Activated naive CD8-positive, alpha-beta T cell treated with anti-CD3 and anti-CD28 coated beads, Interleukin-2, amount 50 U/mL, for 24 hours (primary cell): ENCODE measurements around the gene TRIM2.

ENCODE experiments used
- ATAC-seq: fragments of 150-1000 bp; cut with Tn5 transposase; one replicate; pipeline ENCODE4 v1.10.0; 2021
- DNase-seq: peaks from one replicate; pipeline ENCODE4 v3.0.0; 2021
- H3K27ac Mint-ChIP-seq: one replicate; pipeline ENCODE4 v1.8.0; 2021; ENCODE audit warnings: mild to moderate bottlenecking, mixed read lengths
- H3K27me3 Mint-ChIP-seq: one replicate; pipeline ENCODE4 v1.8.0; 2021; ENCODE audit warnings: mixed read lengths
- H3K36me3 Mint-ChIP-seq: one replicate; pipeline ENCODE4 v1.8.0; 2021; ENCODE audit warnings: low read depth, mixed read lengths
- H3K4me1 Mint-ChIP-seq: one replicate; pipeline ENCODE4 v1.8.0; 2021; ENCODE audit warnings: mixed read lengths
- H3K4me3 Mint-ChIP-seq: one replicate; pipeline ENCODE4 v1.8.0; 2021; ENCODE audit warnings: mild to moderate bottlenecking, moderate library complexity, mixed read lengths
- H3K9me3 Mint-ChIP-seq: one replicate; pipeline ENCODE4 v1.8.0; 2021; ENCODE audit warnings: mixed read lengths

The TRIM2 gene

DNA sequence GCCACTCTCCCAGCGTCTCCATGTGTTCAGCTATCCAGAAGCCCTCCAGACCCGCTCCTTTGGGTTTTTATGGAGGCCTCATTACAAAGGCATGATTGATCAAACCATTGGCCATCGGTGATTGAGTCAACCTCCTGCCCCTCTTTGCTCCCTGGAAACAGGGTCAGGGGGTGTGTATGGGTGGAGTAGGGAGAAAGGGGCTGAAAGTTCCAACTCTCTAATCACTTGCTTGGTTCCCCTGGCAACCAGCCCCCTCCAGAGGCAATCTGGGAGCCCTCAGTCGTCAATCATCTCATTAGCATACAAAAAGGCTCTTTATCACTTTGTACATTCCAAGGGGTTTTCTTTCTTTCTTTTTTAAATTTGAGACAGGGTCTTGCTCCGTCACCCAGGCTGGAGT is 2.3 kb downstream of the TRIM2 start:
- H3K27ac Mint-ChIP-seq, result peak overlapping the region; percentile 18
- ATAC-seq, result no peak
- H3K9me3 Mint-ChIP-seq, result no peaks in the 10 kb centered on the region
- H3K4me3 Mint-ChIP-seq, result no peak overlapping the region
- no peaks in the 10 kb centered on the region for H3K36me3 Mint-ChIP-seq
- no peak for DNase-seq
- H3K4me1 Mint-ChIP-seq, result peaks cover 33% of the 10 kb centered on the region
- peaks cover 9% of the 10 kb centered on the region for H3K27me3 Mint-ChIP-seq

DNA sequence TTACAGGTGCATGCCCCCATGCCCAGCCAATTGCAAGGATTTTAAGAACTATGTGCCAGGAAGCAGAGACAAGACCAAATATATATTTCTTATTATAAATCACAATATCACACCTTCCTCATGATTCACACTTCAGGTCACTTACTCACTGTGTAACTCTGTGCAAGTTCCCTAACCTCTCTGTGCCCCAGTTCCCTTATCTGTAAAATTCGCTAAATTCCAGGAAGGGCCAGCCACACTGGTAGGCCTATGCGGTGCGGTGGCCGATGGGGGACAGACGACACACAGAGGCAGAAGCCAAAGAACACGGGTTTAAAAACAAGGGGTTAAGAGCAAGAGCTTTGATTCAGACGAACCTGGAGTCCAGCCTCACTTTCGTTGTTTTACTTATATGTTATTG is 2.8 kb downstream of the TRIM2 start:
- Mint-ChIP-seq H3K27me3 (peaks cover 9% of the 10 kb centered on the region), H3K27ac (peak overlapping the region; percentile 18), H3K4me3 (no peak overlapping the region), H3K9me3 (no peaks in the 10 kb centered on the region), H3K36me3 (no peaks in the 10 kb centered on the region), H3K4me1 (peaks cover 35% of the 10 kb centered on the region)
- ATAC-seq, result peak; percentile 68
- no peak for DNase-seq

DNA sequence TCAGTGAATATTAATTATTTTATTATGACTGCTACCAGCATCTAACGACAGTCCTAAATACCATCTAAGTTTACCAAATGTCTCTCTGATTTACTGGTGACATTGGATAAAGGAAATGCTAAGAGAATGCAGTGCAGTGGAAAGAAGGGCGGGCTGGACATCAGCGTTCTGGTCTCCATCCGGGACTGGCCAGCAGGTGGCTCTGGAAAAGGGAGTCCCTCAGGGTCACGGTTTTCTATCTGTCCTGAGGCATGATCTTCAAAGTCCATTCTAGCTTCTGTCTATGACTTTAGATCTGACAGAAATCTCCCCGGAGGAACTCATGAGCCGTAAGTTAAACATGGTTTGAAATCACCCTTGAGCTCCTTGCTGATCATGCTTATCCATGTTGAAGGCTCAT is 3.3 kb downstream of the TRIM2 start:
- H3K4me1 Mint-ChIP-seq, result peaks cover 40% of the 10 kb centered on the region
- peaks cover 9% of the 10 kb centered on the region for H3K27me3 Mint-ChIP-seq
- DNase-seq (no peak), ATAC-seq (no peak)
- H3K27ac Mint-ChIP-seq, result no peak overlapping the region
- no peaks in the 10 kb centered on the region for H3K36me3 Mint-ChIP-seq
- no peak overlapping the region for H3K4me3 Mint-ChIP-seq
- no peaks in the 10 kb centered on the region for H3K9me3 Mint-ChIP-seq

DNA sequence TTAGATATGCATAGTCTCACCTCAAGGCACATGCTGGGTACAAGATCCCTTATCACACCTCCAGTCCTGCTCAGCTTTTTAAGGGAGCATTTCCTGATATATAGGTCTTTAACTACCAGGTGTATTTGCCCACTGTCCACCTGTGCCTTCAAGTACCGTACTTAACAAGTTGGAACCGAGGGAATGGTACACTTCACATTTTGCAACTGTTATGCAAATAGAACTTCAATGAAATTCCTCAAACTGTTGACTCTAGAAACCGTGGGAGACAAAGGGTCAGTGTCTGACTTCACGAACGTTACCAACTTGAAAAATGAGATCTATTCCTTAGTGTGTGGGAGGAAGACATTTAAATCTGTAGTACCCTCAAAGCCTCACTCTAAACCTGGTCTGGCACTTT is 5.2 kb downstream of the TRIM2 start:
- H3K27ac Mint-ChIP-seq, result no peak overlapping the region
- H3K27me3 Mint-ChIP-seq, result peaks cover 9% of the 10 kb centered on the region
- no peaks in the 10 kb centered on the region for H3K9me3 Mint-ChIP-seq

DNA sequence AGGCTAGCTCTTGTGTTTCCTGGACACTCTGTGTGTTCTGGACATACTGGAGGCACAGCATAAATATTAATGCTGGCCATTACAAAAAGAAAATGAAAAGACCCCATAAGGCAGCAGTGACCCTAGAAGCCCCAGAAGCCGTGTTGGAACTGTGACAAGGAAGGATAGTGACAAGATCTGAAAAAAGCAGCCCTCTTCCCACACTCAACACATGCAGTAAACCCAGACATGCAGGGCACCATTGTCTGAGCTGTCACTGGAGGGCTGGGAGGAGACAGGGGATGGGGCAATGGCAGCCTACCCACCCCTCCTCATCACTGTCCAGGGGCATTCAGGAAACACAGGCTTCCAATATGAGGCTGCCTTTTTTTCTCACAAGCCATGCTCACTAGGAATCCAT is 6.5 kb downstream of the TRIM2 start:
- Mint-ChIP-seq H3K4me3 (no peak overlapping the region), H3K9me3 (no peaks in the 10 kb centered on the region), H3K36me3 (no peaks in the 10 kb centered on the region), H3K27me3 (peaks cover 9% of the 10 kb centered on the region), H3K27ac (no peak overlapping the region), H3K4me1 (peaks cover 30% of the 10 kb centered on the region)
- DNase-seq, result no peak
- no peak for ATAC-seq

More for the DNA sequence above, 5.2 kb downstream of the TRIM2 start:
- DNase-seq, result no peak
- no peak for ATAC-seq
- Mint-ChIP-seq H3K4me1 (peaks cover 44% of the 10 kb centered on the region), H3K4me3 (no peak overlapping the region), H3K36me3 (no peaks in the 10 kb centered on the region)

DNA sequence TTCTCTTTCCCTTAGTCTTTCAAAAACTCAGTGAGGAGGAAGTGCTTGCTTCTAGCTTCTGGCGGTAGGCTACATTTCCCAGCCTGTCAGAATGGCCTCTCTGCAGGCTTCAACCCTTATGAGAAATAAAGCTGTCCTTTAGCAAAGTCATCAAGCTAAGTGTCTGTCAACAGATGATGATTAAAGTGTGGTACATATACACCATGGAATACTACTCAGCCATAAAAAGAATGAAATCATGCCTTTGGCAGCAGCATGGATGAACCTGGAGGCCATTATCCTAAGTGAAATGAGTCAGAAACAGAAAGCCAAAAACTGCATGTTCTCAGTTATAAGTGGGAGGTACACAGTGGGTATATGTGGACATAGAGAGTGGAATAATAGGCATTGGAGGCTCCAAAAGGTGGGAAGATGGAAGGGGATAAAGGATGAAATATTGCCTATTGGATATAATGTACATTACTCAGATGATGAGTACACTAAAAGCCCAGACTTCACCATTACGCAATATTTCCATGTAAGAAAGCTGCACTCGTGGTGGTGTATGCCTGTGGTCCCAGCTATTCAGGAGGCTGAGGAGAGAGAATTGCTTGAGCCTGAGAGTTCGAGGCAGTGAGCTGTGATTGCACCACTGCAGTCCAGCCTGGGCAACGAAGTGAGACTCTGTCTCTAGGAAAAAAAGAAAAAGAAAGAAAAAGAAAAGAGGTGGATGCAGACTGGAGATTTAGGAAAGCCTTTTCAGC is 7.9 kb downstream of the TRIM2 start:
- Mint-ChIP-seq H3K27me3 (peaks cover 7% of the 10 kb centered on the region), H3K4me3 (no peak overlapping the region), H3K27ac (peak overlapping the region; percentile 57), H3K9me3 (no peaks in the 10 kb centered on the region), H3K4me1 (peaks cover 17% of the 10 kb centered on the region), H3K36me3 (no peaks in the 10 kb centered on the region)
- no peak for DNase-seq
- ATAC-seq, result peak; percentile 70

DNA sequence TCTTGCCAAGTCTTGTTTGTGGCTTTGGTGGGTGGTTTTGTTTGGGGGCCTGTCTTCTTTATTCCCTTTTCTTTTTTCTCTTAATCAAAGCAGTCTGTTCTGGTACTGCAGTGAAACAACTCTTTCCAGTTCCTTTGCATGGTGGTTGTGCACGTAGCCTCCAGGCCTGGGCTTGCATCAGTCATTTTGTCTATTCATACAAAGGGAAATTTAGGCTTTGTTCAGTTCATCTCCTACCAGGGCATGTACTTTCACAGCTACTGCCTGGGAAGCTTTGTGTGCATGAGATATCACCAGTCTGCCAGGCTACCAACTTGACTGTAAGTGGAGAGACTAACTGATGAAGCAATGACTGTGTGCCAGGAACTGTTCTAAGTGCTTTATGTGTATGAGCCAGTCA is 8.5 kb downstream of the TRIM2 start:
- Mint-ChIP-seq H3K4me3 (peak overlapping the region; percentile 10), H3K4me1 (peaks cover 20% of the 10 kb centered on the region), H3K27ac (peak overlapping the region; percentile 57), H3K27me3 (peaks cover 7% of the 10 kb centered on the region), H3K36me3 (no peaks in the 10 kb centered on the region), H3K9me3 (no peaks in the 10 kb centered on the region)
- ATAC-seq, result peak; percentile 49
- no peak for DNase-seq

DNA sequence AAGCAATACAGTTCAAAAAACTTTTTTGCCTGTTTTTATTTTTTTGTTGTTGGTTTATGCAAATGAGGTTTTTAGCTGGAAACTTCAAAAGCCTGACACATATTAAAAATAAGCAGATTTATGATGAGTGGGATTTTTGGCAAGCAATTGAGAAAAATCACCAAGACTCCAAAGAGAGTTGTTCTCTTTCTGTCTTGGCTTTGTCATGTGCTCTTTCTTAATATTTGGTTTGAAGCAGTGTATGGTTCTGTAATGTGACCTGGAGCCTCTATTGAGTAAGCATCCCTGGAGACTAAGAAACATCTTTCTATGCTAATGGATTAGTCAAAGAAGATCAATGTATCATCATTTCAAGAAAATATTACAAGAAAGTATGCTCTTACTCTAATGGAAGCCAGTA is 11.7 kb downstream of the TRIM2 start:
- H3K27ac Mint-ChIP-seq, result no peak overlapping the region
- peaks cover 23% of the 10 kb centered on the region for H3K4me1 Mint-ChIP-seq
- peaks cover 3% of the 10 kb centered on the region for H3K27me3 Mint-ChIP-seq
- H3K36me3 Mint-ChIP-seq, result no peaks in the 10 kb centered on the region
- no peaks in the 10 kb centered on the region for H3K9me3 Mint-ChIP-seq
- no peak overlapping the region for H3K4me3 Mint-ChIP-seq
- ATAC-seq, result no peak
- no peak for DNase-seq

DNA sequence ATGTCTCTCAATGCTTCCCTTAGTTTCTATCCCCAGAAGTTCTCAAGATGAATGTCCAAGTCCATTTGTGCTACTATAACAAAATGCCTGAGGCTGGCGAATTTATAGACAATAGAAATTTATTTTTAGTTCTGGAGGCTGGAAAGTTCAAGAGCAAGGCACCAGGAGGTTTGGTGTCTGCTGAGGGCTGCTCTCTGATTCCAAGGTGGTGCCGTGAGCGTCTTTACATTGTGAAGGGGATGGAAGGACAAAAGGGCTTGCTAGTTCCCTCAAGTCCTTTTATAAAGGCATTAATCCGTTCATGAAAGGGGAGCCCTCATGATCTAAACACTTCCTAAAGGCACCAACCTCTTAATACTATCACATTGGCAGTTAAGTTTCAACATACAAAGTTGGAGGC is 12.3 kb downstream of the TRIM2 start:
- Mint-ChIP-seq H3K27ac (no peak overlapping the region), H3K4me3 (no peak overlapping the region), H3K4me1 (peaks cover 26% of the 10 kb centered on the region), H3K9me3 (no peaks in the 10 kb centered on the region), H3K36me3 (no peaks in the 10 kb centered on the region), H3K27me3 (peaks cover 6% of the 10 kb centered on the region)
- DNase-seq (no peak), ATAC-seq (no peak)

DNA sequence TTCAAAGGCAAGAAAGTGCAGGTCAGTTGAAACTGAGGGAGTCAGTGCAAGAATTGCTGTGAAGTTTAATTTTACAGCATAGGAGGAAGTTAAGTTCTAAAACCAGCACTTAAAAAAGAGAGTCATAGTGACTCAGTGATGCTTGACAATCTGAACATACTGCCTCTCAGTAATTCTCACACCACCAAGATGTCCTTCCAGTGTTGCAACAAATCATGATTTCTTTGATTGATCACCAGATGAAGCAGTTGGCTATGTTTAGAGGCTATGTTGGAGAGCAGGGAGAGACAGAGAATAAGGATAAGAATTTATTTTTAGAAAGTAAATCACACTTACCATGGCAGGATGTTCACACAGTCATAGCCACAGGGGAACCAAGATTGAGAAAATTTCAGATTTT is 13.2 kb downstream of the TRIM2 start:
- ATAC-seq, result no peak
- no peak overlapping the region for H3K27ac Mint-ChIP-seq

DNA sequence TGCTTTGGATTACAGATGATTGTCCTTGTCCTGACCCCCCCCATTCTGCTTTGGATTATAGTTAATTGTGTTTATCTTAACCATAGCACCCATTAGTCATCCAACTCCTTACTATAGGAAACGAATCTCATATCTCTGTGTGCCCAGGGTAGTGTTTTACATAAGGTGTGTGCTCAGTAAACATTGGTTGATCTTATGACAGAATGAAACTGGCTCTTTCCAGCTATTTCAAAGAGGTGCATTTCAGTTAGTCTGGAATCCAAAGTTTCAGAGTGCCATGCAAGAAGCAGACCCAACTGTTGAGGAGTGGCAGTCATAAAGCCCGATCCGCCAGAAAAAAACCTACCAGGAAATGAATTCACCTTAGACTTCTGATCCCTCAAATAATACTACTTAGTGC is 14.7 kb downstream of the TRIM2 start:
- no peaks in the 10 kb centered on the region for H3K9me3 Mint-ChIP-seq
- H3K27me3 Mint-ChIP-seq, result peaks cover 18% of the 10 kb centered on the region
- H3K36me3 Mint-ChIP-seq, result no peaks in the 10 kb centered on the region
- H3K4me1 Mint-ChIP-seq, result peaks cover 29% of the 10 kb centered on the region
- no peak overlapping the region for H3K27ac Mint-ChIP-seq
- no peak overlapping the region for H3K4me3 Mint-ChIP-seq
- ATAC-seq (no peak), DNase-seq (no peak)

More for the DNA sequence above, 13.2 kb downstream of the TRIM2 start:
- H3K36me3 Mint-ChIP-seq, result no peaks in the 10 kb centered on the region
- H3K27me3 Mint-ChIP-seq, result peaks cover 10% of the 10 kb centered on the region
- H3K4me1 Mint-ChIP-seq, result peaks cover 26% of the 10 kb centered on the region
- no peak overlapping the region for H3K4me3 Mint-ChIP-seq
- no peaks in the 10 kb centered on the region for H3K9me3 Mint-ChIP-seq
- no peak for DNase-seq

DNA sequence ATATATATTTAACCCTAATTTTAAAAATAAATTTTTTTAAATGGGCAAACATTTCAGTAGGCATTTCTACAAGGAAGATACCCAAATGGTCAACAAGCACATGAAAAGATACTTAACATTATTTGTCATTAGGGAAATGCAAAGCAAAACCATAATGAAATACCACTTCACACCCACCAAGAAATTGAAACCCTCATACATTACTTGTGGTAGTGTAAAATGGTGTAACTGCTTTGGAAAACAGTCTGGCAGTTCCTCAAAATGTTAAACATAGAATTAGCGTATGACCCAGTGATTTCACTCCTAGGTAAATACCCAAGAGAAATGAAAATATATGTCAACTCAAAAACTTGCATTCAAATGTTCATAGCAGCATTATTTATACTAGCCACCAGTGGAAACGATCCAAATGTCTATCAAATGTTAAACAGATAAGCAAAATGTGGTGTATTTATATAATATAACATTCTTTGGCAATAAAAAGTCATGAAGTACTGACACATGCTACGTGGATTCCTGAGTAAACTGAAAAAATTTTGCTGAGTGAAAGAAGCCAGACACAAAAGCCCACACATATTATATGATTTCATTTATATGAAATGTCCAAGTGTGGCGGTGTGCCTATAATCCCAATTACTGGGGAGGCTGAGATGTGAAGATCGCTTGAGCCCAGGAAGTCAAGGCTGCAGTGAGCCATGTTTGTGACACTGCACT is 16.6 kb downstream of the TRIM2 start:
- Mint-ChIP-seq H3K36me3 (no peaks in the 10 kb centered on the region), H3K4me3 (no peak overlapping the region), H3K4me1 (peaks cover 43% of the 10 kb centered on the region), H3K27ac (no peak overlapping the region), H3K9me3 (peaks cover 8% of the 10 kb centered on the region), H3K27me3 (peaks cover 32% of the 10 kb centered on the region)
- DNase-seq (no peak), ATAC-seq (no peak)

DNA sequence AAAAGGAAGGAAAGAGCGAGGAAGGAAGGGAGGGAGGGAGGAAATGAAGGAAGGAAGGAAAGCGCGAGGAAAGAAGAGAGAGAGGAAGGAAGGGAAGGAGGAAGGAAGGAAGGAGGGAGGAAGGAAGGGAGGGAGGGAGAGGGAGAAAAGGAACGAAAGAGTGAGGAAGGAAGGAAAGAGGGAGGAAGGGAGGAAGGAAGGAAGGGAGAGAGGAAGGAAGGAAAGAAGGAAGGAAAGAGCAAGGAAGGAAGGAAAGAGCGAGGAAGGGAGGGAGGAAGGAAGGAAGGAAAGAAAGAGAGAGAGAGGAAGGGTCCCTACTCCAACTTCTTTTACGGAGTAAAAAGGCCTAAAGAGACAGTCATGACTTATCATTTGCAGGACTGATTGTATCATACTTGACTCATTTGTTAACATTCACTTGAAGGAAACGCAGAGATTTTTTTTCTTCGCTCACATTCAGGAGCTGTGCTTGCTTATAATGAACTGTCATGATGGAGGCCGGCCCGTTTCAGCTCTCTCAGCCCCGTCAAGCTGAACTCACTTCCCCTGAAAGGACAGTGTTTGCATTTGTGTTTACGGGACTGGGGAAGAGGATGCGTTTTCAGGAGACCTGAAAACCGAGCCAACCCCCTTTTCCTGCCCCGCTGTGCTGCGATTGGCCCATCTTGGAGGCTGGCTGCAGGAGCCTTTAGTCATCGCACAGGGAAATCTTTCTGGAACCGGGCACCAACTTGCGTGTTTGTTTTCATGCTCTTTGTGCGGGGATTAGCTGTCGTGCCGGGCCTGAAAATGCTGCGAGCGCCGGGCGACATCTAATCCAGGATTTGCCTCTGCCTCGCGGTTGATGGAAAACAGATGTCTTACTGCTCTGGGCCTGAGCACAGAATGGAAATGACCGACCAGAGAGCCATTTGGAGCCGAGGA is 17.8 kb downstream of the TRIM2 start:
- H3K4me1 Mint-ChIP-seq, result peaks cover 43% of the 10 kb centered on the region
- H3K4me3 Mint-ChIP-seq, result peak overlapping the region; percentile 76
- no peaks in the 10 kb centered on the region for H3K36me3 Mint-ChIP-seq
- peak; percentile 75 for ATAC-seq
- DNase-seq, result peak; percentile 18
- H3K9me3 Mint-ChIP-seq, result peaks cover 8% of the 10 kb centered on the region
- peaks cover 32% of the 10 kb centered on the region for H3K27me3 Mint-ChIP-seq
- H3K27ac Mint-ChIP-seq, result no peak overlapping the region

DNA sequence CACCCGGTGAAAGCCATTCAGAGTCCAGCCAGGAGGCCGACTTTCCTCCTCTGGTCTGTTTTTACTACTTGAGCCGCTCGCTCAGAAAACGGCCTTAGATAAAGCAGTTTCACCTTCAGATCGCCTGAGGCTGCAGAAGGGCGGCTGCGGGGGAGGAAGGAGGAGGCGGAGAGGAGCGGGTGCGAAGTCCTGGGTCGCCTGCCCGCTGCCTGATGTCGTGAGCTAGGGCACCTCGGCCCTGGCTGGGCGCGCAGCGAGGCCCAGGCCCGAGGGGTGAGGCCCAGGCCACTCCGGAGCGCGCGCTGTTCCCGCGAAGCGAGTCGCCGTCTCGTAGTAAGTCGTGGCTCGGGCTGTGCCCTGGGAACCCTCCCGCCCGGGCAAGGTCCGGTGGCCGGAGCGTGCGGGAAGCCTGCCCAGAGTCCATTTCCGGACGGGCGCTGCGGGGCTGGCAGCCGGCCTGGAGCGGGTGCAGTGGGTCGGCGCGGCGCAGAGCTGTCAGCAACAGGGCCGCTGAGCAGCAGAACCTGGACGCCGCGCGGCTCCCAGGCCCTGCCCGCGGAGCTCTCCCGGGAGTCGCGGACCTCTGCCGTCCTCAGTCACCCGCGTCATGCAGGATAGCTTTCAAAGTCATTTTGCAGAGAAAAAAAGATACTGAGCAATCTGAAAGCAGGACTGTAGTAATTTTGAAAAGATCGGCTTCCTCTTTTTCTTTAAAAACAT is 18.6 kb downstream of the TRIM2 start:
- peak; percentile 25 for ATAC-seq
- peaks cover 32% of the 10 kb centered on the region for H3K27me3 Mint-ChIP-seq
- H3K4me1 Mint-ChIP-seq, result peaks cover 37% of the 10 kb centered on the region
- no peak overlapping the region for H3K27ac Mint-ChIP-seq
- peak overlapping the region; percentile 76 for H3K4me3 Mint-ChIP-seq
- H3K9me3 Mint-ChIP-seq, result peaks cover 8% of the 10 kb centered on the region
- DNase-seq, result peak; percentile 26
- no peaks in the 10 kb centered on the region for H3K36me3 Mint-ChIP-seq
